A673 (cell line): Measurements from ENCODE around the gene TPD52L2.

Experiments
- EZH2 ChIP-seq: fragments of 200-600 bp; sonication (generic); IDR thresholded peaks from 2 replicates; pipeline ENCODE4 v1.6.1; 2017; ENCODE audit warnings: borderline replicate concordance, low read depth, mild to moderate bottlenecking, mixed read lengths, antibody characterized with exemption, low read length; ENCODE audit not compliant: poor library complexity, severe bottlenecking
- TF ChIP-seq, protein P1 (sequence below): fragments of 300-800, 200-600 bp; sonication (generic); conservative IDR thresholded peaks from 2 replicates; pipeline ENCODE4 v1.5.1; 2017; ENCODE audit warnings: low read depth, mild to moderate bottlenecking, antibody characterized with exemption, low read length, moderate library complexity, mixed read lengths

DNA sequence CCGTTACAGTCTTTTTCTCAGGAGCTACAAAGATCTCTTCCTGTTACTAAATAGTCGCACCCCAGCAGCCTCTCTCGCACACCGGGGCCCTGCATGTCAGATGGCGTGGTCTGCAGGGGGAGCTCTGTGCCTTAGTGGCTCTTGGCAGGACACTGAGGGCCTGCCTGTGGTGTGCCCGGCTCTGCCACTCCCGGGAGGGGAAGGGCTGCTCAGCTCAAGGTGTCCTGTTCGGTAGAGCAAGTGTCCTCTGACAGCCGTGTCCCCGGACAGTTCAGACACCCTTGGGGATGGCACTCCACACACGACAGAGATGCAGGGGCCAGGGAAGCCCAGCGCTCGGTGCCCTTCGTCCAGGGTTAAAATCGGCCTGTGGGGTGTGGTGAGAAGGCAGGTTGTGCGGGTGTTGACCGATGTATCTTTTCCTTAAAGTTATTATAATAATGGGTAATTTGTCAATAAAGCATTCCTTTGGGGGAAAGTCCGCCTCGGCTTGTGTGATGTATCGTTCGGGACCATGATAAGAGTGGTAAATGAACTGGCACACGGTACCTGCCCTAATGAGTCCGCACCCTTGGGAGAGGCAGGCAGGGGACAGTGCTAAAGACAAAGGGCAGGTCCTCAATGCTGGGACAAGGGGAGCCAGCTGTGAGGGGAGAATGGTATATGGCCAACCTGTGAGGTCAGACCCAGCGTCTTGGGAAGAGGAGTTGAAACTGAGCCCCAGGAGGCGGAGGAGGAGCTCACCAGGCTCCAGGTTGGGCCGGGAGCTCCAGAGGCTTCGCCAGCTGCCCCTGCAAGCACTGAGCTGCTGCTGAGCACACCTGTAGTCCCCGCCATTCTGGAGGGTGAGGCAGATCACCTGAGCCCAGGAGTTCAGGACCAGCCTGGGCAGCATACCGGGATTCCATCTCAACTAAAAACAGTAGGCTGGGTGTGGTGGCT lies 26.3 kb downstream of the TPD52L2 start:
- TF ChIP-seq, protein P1, sequence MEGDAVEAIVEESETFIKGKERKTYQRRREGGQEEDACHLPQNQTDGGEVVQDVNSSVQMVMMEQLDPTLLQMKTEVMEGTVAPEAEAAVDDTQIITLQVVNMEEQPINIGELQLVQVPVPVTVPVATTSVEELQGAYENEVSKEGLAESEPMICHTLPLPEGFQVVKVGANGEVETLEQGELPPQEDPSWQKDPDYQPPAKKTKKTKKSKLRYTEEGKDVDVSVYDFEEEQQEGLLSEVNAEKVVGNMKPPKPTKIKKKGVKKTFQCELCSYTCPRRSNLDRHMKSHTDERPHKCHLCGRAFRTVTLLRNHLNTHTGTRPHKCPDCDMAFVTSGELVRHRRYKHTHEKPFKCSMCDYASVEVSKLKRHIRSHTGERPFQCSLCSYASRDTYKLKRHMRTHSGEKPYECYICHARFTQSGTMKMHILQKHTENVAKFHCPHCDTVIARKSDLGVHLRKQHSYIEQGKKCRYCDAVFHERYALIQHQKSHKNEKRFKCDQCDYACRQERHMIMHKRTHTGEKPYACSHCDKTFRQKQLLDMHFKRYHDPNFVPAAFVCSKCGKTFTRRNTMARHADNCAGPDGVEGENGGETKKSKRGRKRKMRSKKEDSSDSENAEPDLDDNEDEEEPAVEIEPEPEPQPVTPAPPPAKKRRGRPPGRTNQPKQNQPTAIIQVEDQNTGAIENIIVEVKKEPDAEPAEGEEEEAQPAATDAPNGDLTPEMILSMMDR, result no peak
- TF ChIP-seq EZH2, result no peak
